ENCODE measurements around the gene SLC25A30.
"Not testable (repeated sequence)": the region's sequence is repeated elsewhere in the genome, so short reads cannot be mapped to it uniquely, and the experiment has no call there.

SLC25A30 gene

DNA sequence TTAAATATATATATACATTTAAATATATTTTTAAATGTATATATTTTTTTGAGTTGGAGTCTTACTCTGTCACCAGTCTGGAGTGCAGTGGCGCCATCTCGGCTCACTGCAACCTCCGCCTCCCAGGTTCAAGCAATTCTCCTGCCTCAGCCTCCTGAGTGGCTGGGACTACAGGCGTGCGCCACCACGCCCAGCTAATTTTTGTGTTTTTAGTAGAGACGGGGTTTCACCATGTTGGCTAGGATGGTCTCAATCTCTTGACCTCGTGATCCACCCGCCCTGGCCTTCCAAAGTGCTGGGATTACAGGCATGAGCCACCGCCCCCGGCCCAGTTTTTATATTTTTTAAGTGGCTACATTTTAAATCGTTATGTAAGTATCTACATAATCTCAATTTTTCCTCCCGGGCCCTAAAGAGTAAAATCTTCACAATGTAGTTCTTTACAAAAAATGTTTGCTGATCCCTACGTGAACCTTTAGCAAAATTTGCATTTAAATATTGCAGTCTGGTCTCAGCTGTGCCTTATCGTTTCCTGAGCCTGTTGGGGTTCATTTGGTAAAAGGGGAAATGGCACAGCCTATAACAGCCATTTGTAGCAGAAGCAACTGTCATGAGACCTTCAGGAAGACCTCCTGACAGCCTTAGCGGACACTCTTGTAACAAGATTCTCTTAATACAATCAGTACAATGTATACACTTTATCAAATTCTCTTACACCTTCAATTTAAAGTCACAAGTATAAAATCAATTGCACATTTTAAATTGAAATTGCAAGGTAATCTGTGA is 8.1 kb upstream of the SLC25A30 start:
- not testable (repeated sequence) for DNase-seq

DNA sequence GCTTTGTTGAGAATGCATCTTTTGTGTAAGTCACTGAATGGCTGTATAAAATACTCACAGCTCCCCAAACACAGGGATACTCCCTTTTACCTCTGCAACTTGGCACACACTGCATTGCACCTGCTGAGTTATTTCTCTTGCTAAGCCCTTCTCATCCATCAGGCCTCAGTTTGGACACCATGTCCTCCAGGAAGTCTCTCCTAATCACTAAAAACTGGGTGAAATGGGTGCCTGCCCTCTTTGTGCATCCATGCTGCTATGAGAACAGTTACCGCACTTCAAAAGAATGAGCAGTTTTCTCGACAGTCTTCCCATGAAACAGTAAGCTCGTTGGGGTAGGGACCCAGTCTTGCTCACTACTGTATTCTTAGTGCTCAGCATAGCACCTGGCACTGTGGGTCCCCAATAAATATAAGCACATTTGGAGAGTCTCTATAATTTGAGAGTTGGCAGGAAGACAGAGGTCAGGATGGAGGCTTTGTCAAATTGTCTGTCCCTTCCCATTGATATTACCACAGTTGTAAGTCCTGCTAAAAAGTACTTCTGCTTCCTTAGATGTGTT is 4.6 kb upstream of the SLC25A30 start:
- no peak for DNase-seq

DNA sequence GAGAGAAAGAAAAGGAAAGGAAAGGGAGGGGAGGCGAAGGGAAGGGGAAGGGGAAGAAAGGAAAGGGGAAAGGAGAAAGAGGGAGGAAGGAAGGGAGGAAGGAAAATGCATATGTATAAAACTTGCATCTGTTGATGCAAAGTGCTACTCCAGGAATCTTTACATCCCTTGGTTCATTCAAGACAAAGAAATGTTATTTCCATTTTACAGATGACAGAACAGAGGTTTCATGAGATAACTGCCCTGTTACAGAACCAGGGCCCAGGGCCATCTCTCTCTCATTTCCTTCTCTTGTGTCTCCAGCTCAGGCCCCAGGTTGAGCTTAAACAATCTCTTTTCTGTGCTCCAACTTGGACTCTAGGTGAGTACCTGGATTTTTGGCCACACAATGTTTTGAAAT is 1.8 kb upstream of the SLC25A30 start:
- DNase-seq = no peak

DNA sequence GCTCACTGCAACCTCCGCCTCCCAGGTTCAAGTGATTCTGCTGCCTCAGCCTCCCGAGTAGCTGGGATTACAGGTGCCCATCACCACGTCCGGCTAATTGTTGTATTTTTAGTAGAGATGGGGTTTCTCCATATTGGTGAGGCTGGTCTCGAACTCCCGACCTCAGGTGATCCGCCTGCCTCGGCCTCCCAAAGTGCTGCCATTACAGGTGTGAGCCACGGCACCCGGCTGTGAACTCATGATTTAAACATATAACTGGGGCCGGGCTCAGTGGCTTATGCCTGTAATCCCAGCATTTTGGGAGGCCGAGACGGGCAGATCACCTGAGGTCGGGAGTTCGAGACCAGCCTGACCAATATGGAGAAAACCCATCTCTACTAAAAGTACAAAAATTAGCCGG is 1.2 kb upstream of the SLC25A30 start:
- not testable (repeated sequence) for DNase-seq

DNA sequence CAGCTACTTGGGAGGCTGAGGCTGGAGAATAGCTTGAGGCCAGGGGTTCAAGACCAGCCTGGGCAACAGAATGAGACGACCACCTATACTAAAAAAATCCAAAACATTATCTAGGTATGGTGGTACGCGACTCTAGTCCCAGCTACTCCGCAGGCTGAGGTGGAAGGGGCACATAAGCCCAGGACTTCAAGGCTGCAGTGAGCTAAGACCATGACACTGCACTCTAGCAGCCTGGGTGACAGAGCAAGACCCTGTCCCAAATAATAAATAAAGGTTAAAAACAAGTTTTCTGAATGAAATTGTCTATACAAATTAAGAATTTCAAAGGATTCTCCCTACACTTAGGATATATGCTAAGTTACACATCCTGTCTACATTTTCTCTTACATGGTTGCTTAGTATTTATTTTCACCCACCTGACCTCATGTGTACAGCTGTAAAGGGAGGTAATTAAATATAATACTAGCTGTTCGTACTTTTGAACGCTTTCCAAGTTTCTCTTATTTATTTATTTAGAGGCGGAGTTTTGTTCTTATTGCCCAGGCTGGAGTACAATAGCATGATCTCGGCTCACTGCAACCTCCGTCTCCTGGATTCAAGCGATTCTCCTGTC is 1.6 kb downstream of the SLC25A30 start:
- no peak for DNase-seq

DNA sequence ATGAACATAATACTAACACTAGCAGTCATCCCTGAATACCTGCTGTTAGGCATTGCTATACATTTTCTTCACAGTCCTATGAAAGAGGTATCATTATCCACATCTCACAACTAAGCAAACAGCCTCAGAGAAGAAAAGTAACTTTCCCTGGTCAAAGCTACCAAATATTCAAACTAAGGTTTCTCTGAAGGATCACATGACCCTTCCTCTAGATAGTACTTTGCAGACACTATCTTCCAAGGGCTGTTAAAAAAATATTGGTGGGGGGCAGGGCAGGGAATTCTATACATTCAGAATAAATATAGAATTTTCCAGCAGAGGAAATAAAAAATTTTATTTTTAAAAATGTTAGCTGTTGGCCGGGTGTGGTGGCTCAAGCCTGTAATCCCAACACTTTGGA is 3.1 kb downstream of the SLC25A30 start:
- DNase-seq = no peak

DNA sequence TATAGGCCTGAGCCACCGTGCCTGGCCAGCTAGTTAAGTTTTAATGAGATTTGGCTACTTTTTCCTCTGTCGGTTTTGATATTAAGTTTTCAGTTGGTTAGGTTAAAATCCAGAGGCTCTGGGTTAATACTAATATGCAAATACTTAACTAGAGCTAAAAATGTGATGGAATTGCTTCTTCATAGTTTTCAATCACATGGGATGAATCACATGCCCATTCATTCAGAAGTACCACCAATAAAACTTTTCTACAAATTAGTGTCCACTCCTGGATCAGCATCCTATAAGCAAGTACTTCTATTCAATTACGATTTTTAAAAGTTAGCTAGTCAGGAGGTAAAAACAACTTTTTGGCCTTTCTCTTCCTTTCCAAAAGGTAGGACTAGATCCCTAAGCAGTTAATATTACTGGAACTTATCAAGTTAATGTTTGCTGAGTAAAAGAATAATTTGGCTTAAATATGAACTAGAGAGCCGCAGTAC is 4.3 kb downstream of the SLC25A30 start:
- DNase-seq = no peak

DNA sequence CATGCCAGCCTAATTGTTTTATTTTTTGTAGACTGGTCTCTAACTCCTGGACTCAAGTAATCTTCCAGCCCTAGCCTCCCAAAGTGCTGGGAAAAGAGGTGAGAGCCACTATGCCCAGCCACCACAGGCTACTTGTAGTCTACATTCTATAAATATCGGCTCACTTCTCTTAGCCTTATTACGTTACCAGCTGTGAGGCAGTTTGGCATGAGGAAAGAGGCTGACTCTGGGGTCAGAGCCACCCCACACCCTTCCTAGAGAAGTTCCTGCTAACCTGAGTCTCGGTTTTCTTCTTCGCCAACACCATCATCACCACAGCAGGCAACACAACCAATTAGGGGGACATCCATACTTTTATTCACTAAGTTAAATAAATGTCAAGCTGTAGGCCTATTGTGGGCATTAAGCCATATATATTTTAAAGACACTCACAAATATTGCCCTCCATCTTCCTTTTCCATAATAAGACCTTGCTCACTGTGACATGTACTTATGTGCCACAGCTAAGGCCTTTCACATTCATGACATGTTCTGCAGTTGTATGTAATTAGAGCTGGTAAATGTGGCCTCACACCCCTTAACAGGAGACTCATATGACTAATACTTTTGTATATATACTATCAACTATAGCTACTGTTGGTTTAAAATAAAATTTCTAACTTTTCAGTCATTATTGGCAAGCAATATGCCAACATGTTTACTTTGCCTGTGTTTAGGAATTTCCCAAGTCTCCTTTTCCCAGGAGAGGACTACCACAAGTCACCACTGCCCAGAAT is 5.7 kb downstream of the SLC25A30 start:
- no peak for DNase-seq

DNA sequence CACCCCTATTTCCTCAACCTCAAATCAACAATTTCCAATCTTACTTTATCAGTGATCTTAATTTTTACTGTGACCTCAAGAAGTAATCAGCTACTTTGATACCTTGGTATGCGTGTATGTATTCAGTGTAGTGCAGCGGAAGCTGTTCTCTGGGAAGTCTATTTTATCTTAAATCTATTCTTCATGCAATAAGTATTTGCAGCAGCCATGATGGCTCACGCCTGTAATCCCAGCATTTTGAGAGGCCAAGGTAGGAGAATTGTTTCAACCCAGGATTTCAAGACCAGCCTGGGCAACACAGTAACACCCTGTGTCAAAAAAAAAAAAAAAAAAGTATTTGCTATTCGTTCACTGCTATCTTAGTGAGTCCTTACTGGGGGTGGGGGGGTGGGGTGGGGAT is 6.5 kb downstream of the SLC25A30 start:
- DNase-seq = no peak

DNA sequence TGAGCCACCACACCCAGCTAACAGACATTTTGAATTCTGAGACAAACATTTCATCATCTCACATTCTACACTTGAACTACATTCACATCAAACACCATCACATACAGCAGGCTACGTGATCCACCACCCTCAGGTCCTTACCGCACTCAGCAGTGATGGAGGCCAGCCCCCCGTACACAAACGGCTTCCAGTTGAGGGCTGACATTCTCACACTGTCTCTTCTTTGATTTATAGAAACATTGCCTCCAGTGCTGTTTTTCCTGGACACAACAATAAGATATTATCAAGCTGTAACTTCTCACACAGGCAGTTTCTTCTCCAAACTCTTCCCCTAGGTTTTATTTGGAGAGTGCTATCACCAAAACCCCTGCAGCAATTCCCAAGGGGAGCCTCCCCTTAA is 7.0 kb downstream of the SLC25A30 start:
- no peak for DNase-seq

DNA sequence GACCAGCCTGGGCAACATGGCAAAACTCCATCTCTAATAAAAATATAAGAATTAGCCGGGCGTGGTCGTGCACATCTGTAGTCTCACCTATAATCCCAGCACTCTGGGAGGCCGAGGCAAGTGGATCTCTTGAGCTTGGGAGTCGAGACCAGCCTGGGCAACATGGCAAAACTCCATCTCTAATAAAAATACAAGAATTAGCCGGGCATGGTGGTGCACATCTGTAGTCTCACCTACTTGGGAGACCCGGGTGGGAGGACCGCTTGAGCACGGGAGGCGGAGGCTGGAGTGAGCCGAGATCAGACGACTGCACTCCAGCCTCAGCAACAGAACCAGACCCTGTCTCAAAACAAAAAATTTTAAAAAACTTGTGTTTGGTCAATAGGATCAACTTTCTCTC is 7.7 kb downstream of the SLC25A30 start:
- no peak for DNase-seq

DNA sequence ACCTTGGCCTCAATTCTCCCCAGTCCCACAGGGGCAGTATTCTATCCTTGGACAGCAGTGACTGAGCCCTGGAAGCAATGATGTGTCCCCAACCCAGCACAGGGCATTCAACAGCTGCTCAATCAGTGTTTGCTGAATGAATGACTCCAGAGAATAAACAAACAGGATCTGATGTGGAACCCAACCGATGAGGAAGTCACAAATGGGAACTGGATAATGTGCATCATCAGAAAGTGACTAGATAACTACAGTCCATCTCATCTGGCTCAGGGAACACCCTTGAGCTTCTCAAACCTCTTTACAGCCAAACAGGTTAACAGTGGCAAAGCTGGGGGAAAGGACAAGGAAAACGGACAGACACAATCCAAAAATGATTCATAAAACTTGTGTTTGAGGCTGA is 8.2 kb downstream of the SLC25A30 start:
- DNase-seq = no peak

DNA sequence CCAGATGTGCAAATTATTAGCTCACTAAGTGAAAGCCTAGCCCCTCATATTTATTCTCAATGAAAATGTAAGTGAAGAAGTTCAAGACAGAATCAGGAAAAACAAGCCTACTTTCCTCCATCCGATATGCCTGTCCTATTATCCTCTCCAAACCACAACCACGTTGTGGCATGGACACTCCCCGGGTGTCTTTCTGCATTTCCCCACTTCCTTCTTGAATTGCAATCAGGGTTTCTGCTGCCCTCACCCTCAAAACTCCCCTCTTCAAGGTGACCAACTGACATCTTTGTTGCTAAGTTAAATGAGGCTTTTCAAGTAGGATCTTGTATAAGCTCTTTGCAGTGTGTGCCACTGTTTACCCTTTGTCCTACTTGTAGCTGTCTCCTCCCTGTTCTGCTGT is 11.8 kb downstream of the SLC25A30 start:
- DNase-seq = no peak

DNA sequence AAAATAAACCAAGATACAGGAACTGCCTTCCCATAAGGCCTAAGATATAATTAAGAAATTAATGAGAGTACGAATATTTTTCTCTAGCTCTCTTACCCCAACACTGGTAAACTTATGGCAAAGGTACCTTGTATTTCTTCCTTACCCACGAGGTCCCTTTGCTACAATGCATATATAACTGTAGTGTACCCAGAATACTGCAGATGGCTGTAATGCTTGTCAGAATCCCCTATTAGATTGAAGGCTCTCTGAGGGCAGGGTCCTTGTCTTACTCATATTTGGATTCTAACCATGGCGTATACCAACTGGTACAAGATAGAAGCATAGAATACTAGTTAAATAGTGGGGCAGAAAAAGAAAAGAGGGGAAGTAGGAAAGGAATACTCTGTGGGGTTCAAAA is 15.1 kb downstream of the SLC25A30 start:
- DNase-seq = no peak

DNA sequence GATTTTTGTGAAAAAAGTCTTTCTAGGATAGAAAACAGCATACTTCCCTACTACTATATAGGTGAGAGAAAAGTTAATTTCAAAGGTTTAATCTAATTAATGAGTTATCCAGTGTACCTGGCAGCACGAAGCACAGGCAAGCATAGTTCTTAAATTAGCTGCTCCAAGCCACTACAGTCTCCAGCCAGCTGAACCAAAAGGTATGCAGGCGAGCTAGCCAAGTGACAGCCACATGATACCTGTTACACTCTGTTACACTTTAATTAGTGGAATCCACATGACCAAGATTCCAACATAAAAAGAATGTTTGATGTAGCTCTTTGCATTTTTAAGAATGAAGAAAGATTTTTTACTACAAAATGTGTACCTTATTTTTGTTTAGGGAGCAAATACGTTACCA is 15.5 kb downstream of the SLC25A30 start:
- no peak for DNase-seq

DNA sequence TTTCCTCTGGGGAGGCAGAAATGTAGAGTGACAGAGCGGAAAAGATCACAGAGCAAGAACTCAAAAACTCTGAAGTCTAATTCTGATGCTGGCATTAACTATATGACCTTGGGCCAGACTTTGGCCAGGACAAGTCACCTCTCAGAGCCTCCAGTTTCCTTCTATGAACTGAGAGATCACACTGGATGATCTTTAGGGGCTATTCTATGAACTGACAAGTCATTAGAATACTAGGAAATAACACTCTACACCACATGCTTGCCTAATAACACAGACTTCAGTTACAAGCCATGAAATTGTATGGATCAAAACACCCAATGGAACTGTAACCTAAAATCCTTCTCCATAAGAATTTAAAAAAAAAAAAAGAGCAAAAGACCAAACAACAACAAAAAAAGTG is 16.9 kb downstream of the SLC25A30 start:
- DNase-seq = no peak

DNA sequence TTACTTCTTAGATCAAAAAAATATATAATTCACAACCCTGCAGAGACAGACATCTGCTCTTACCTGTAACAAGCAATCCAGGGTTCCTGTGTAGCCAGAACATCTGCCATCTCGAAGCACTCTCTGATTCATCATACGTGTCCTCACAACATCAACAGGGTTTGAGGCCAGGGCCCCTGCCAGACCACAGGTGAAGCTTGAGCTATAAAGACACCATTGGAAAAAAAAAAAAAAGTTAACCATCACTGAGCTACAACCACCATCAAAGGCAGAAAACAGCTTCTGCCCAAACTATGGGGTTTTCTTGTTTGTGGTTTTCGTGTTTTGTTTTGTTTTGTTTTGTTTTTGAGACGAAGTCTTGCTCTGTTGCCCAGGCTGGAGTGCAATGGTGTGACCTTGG is 19.3 kb downstream of the SLC25A30 start:
- DNase-seq = peak; percentile 53

DNA sequence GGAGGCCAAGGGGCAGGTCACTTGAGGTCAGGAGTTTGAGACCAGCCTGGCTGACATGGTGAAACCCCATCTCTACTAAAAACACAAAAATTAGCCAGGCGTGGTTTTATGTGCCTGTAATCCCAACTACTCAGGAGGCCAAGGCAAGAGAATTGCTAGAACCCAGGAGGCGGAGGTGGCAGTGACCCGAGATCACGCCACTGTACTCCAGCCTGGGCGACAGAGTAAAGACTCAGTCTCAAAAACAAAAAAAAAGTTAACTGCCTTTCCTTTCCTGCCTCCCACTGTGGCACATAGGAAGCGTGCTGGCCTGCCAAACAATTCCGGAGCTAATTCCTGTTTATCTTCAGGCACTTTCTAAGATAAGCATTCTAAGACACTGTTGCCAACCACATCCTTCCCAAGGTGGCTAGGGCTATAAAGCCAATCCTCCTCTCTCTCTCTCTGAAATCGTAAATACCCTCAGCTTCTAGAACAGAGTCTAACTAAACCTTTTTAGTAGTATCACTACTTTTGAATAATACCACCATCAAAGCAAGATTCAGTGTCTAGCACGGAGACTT is 21.6 kb downstream of the SLC25A30 start:
- peak; percentile 26 for DNase-seq

DNA sequence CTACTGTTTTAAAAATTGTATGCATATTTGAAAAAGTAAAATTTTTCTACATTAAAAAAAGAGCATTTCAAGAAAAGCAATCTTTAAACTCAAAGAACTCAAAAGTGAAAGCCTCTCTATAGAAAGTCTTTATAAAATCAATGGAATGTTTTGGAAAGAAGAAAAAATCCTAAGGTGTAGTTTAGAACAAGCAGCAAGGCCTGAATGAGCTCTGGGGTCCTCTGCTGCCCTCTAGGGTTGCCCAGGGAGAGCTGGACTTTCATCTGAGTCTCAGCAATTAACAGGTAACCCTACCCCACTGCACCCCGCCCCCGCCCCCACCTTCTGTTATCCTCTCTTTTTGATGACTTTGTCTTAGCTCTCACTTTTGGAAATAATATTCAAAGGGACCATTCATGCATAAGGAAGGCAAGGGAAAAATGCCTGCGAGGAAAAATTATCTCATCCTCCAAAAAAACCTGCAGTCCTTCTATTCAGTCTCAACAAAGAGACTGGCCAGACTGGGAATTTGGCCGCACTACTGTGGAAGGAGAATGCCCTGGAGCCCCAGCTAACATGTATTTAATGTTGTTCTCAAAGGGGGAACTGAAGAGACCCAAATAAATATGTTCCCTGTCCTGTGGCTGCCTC is 24.1 kb downstream of the SLC25A30 start:
- peak; percentile 58 for DNase-seq

DNA sequence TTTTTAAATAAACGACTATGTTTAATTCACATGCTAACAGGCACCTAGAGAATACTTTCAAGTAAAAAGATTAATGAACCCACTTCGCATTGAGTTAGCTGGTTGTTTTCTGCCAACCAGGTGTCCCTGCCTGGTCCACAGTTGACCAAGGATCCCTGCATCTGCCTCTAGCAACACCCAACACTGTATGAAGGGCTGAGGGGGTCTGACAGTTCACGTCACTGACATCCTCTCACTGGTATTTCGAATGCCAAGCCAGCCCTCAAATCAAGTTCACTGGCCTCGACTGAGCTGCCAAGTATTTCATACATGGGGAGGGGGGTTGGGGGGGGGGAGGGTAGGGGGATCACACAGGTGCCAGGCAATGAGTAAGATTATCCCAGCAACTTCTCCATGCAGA is 25.4 kb downstream of the SLC25A30 start:
- no peak for DNase-seq

DNA sequence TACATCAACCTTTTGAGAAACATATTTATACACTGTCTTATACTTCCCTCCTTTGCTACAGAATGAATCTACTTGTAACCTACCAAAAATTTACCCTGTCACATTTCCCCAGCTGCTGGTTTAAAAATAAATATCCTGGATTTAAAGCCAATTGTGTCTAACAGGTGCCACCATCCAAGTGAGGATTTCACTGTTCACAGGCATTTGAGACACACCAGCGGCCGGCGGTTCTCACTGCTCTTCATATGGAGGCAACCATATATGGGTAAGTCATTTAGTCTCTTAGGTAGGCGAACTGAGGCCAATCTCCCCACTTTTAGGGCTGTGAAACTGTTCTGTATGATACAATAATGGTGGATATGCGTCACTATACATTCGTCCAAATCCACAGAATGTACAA is 26.2 kb downstream of the SLC25A30 start:
- no peak for DNase-seq

DNA sequence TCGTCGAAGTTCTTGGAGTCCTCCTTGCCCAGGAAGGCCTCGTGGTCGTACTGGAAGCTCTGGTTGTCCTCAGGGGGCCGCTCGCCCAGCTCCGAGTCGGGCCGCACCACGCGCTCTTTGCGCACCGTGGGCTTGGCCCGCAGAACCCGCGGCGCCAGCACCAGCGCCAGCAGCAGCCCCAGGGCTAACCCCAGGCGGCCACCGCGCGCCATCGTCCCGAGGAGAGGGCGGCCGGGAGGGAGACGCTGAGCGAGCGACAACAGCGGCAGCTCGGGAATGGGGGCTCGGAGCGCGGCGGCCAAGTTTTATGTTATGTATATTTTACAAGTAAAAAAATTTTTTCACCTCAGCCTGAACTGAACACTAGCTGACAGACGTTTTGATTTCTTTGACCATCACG is 27.0 kb downstream of the SLC25A30 start:
- not testable (repeated sequence) for DNase-seq

DNA sequence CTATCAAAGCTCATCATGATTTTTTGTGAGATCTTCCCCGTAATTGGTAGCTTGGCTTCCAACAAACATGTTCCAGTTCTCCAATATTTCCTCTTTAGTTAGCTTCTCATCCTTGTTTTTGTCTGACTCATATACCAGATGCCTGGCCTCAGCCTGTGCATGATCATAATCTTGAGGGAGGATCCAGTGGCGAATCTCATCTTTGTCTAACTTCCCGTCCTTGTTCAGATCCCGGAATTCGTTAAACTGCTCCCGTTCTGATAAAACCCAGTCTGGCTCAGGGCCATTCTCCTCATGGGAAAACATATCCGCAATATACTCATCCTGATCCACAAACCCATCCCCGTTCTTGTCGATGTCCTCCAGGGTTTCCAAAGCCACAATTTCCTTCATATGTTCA is 27.8 kb downstream of the SLC25A30 start:
- not testable (repeated sequence) for DNase-seq

All from CD4-positive, alpha-beta T cell treated with Interleukin-6 for 4 hours (primary cell).